ENCODE results near the gene GTF2IRD1.

GTF2IRD1 gene

DNA sequence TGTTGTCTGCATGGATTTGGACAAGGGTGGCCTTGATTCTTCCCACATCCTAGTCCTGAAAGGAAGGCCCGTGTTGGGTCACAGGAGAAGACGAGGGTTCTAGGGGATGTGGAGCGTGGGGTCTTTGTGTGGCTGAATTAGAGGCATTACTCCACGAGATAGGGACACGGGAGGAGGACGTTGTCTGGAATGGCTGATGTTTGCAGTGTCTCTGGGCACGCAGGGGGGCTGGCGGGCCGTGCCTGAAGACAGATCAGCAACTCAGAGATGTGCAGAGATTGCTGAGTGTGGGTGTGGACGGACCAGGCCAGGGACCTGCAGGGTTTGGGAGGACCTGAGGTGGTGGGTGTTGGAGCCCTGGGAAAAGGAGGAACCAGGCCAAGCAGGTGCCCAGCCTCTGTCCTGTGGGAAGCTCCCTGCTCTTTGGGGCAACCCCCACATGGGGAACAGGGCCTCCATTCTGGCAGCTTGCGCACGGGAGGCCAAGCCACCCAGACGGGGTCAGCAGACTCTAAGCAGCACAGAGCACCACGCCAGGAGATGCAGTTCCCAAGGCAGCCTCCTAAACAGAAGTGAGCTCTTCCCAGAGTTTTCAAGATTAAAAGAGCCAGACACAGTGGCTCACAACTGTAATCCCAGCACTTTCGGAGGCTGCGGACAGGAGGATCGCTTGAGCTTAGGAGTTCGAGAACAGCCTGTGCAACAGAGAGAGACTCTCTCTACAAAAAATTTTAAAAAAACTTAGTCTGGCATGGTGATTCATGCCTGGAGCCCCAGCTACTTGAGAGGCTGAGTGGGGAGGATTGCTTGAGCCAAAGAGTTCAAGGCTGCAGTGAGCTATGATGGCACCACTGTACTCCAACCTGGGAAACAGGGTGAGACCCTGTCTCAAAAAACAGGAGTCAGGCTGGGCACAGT, 132.8 kb downstream of the GTF2IRD1 start:
- no peak for DNase-seq

DNA sequence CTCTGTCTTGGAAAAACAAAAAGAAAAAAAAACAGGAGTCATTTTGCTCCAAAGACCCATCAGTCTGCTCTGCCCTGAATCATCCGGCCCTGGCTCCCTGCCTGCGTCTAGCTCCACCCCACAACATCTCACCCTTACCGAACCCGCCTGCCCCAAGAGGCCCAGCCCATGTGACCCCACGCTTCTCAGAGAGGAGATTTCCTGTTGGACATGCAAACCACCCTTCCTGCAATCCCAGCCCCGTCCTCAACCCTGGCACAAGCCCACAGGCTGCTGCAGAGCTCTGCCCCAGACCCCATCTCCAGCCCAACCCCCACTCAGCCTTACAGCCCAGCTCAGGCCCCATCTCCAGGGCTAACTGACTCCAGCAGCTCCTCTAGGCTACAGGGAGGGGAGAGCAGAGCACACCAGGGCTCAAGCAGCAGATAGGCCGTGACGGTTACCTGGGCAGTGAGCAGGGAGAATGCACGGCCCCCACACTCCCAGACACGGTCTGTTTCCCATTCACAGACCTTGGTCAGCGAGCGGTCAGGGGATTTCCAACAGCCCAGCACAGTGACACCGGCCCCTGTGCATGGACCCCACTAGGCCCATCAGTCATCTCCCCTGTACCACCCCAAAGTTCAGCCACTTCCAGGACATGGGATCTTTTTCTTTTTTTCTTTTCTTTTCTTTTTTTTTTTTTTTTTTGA, 133.9 kb downstream of the GTF2IRD1 start:
- peak in 32 of 56 donors; percentile 7 to 81 (median 26) for DNase-seq

DNA sequence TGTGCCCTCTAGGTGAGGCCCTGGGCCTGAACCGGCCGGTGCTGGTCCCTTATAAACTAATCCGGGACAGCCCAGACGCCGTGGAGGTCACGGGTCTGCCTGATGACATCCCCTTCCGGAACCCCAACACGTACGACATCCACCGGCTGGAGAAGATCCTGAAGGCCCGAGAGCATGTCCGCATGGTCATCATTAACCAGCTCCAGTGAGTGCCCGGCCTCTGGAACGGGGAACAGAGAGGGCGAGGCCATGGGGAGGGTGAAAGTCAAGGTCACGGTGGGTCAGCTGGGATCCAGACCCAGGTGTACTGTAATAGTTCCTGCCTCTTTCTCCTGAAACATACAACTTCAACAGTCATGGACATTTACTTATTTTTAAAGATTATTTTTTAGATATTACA, 137.1 kb downstream of the GTF2IRD1 start:
- no peak for DNase-seq

DNA sequence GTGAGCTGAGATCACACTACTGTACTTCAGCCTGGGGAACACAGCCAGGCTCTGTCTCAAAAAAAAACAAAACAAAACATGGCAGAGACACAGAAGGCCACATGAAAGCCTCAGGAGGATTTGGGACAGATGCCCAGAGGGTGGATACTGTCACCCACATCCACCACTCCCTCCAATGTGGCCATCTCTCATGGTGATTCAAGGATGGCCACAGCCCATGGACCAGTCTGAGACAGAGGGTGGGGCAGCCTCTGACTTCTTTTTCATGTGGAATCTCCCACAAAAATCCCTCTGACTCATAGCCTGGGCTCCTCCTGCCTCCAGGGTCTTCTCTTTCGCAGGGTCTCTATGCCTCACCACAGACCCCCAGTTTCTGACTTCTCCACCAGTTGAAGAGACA, 144.9 kb downstream of the GTF2IRD1 start:
- DNase-seq = no peak

DNA sequence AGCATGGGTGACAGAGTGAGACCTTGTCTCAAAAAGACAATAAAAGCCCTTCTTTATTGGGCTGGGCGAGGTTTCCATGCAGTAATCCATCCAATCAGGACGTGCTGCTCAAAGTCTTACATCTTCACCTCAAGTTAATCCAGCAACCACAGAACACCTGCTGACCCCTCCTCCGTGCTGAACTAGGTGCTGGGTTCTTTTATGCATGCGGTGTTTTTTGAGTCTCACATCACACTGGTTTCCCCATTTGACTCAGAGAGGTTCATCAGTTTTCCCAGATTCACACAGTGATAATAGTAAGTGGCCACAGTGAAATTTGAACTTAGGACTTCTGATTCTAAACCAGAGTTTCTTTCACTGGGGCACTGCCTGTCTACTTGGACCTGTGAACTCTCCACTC, 145.5 kb downstream of the GTF2IRD1 start:
- DNase-seq = no peak

DNA sequence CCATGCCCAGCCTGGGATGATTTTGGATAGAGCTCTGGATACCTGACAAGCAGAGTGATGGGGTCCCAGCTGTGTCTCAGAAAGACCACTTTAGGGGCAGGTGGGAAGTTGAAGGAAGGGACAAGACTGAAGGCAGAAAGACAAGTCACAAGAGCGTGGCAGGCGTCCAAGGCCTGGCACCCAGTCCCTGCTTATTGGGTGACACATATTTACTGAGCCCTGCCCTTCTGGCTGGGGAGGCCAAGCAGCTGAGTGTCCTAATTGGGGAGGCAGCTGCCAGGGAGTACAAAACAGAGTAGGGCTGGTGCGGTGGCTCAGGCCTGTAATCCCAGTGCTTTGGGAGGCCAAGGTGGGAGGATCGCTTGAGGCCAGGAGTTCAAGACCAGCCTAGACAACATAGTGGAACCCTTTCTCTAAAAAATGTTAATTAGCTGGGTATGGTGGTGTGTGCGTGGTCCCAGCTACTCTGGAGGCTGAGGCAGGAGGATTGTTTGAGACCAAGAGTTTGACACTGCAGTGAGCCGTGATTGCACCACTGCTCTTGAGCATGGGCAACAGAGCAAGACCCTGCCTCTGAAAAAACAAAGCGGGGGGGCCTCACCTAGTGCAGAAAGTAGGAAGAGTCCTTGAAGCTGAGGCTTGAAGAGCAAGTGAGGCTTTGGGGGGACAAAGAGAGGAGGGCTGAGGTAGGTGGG, 150.8 kb downstream of the GTF2IRD1 start:
- peak in 3 of 56 donors; percentile 4 to 6 (median 5) for DNase-seq

DNA sequence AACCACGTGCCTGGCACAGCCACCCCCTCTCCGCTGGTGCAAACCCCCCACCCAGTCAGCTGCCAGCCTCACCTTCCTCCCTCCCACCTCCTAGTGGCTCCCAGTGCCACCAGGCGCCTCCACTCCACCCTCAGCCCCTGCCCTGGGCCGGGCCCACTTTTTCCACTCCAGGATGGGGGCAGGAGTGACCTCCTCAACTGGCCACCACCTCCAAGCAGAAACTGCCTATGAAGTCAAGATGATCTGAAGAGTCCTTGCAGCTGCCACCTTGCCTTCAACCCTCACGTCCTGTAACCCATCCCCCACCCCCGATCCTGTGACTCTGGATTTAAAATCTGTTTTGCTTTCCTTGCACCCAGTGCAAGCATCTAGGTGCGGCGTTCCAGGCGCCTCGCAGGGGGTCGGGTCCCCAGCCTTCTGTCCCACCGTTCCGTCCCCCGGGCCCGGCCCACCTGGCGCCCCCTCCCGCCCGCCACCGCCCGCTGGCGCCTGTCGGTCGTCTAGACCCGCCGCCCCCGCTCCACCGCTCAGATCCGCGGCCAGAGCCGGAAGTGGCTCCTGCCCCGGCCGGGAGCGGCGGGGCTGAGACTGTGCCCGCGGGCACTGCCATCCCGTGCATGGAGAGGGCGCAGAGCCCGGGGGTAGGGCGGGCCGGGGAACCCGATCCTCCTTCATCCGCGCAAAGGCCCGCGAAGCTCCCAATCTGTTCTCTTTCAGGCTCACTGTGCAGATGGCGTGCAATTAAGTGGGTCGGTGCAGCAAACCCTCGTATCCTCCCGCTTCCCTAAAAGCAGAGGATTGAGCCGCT, 152.6 kb downstream of the GTF2IRD1 start:
- DNase-seq = peak in 28 of 56 donors; percentile 8 to 74 (median 29)

DNA sequence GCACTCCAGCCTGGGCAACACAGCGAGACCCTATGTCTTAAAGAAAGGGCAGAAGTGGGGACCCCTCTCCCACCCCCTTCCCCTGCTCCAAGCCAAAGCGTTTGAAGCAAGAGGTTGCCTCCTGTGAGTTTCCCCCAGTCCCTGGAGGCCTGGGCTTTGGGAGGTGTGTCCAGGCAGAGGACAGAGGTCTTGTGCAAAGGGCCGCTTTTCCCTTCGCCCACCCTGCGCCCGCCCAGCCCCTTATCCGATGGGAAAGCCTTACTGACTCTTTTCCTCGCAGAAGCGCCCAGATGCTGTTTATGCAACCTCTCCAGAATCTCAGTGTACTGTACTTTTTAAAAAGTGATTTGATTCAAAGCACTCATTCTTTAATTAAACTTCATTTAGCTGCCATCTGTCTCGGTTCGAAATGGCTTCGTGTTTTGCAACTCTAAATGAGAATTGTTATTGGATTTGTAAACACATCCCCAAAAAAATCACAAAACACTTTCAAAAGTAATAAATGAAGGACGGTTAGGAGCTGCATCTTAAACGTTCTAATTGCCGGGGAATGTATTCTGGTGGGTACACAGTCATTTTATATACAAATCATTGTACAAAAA, 153.3 kb downstream of the GTF2IRD1 start:
- peak in 1 of 56 donors; percentile 9 for DNase-seq

DNA sequence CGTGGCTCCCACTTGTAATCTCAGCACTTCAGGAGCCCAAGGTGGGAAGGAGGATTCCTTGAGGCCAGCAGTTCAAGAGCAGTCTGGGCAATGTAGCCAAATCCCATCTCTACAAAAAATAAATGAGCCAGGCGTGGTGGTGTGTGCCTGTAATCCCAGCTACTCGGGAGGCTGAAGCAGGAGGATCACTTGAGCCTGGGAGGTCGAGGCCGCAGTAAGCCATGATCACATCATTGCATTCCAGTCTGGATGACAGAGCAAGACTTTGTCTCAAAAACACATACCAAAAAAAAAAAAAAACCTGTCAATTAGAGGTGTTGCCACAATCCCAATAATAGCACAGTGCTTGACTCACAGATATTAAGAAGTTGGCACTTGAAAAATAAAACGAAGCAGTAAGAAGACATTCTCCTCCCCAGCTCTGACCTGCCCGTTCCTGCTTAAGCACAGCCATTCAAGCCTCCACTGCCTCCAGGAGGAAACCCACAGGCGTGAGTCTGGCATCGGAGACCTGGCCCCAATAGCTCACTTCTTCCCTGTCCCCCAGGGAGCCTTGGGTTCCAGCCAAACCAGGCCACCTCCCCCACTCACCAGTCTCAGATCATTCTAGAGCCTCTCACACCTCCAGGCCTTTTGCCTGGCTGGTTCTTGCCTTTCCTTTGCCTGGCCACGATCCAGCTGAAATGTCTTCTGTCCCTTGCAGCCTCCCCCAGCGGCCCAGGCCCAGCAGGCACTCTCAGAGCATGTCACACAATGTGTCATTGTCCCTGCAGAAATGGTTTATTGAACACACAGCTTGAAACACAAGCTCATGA, 158.5 kb downstream of the GTF2IRD1 start:
- peak in 39 of 56 donors; percentile 5 to 68 (median 30) for DNase-seq

DNA sequence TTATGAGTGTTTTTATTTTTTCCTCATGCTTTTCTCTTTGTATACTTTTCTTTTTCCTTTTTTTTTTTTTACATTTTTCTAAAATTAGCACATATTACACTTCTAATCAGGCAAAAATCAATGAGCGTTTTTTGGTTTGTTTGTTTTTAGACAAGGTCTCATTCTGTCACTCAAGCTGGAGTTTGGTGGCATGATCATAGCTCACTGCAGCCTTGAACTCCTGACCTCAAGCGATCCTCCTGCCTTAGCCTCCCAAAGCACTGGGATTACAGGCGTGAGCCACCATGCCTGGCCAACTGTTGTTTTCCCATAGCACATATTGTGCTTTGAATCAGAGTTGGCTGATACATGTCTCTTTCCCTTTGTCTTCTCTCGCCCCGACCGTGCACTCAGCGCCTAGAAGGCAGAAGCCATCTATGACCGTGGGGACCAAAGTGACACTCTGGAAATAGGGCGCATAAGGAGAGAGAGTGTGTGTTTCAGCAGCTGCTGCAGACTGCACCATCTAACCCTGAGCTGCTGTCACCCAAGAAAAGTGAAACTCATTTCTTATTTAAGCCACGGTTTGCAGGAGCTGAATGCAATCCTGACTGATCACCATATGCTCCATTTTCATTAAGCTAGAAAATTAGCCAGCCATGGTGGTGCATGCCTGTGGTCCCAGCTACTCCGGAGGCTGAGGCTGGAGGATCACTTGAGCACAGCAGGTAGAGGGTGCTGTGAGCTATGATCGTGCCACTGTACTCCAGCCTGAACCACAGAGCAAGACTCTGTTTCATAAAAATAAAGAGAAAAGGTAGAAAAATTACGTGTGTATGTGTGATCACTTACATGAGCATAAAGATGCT, 162.5 kb downstream of the GTF2IRD1 start:
- DNase-seq = no peak

DNA sequence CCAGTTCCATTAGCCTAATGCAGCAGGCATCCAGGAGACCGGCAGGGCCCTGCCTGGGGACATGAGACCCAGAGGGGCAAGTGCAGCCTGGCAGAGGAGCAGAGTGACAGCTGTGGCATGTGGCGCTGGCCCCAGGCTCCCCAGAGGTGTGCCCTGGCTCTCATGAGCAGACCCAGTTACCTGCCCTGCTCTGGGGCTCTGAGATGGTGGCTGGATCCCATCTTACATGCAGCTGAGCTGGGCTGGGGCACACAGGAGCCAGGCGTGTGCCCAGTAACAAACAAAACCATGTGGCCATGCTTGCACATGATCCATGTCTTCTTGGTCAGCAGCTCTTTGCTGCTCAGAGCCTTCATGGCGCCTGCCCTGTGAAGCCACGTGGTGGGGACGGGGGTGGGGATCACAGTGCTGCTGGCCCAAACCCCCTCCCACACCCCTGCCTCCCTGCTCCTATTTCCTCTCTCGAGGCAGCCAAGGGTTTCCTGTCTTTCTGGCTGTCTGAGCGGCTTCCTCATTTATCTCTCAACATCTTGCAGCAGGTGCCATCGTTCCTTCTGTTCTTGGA, 163.6 kb downstream of the GTF2IRD1 start:
- DNase-seq = peak in 28 of 56 donors; percentile 2 to 56 (median 13)

DNA sequence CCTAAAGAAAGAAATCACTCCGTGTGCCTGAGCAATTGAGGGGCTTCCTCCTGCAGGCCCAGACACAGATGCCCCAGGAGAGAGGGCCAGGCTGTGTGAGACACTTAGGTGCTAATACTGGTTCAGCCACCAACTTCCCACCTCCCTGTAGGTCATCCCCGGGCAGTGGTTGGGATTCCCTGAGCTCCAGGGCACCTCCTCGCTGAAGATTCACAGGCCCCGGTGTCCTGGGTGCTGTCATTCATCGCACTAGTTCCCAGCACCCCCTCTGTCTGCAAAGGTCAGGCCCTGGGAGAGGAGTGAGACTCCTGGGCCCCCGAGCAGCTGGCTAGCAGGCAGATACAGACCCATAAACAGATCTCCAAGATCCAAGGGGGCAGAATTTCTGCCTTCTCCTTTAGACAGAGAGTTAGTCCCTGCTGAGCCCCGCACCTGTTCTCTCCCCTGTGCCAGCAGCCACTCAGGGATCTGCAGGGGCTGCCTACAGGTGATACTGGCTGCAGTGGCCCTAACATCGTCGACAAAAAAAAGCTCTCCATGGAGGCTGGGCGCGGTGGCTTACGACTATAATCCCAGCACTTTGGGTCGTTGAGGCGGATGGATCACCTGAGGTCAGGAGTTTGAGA, 165.6 kb downstream of the GTF2IRD1 start:
- DNase-seq = no peak

DNA sequence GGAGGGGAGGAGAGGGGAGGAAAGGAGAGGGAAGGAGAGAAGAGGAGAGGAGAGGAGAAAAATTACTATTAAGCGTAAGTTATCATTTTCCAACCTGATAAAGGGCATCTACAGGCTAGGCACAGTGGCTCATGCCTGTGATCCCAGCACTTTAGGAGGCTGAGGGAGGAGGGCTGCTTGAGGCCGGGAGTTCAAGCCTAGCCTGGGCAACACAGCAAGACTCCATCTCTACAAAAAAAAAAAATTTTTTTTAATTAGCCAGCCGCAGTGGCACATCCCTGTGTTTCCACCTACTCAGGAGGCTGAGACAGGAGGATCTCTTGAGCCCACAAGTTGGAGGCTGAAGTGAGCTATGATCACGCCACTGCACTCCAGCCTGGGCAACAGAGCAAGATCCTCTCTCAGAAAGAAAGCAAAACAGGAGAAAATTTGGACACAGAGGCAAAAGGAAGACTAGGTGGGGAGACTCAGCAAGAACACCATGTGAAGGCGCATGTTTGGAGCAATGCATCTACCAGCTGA, 168.6 kb downstream of the GTF2IRD1 start:
- no peak for DNase-seq

DNA sequence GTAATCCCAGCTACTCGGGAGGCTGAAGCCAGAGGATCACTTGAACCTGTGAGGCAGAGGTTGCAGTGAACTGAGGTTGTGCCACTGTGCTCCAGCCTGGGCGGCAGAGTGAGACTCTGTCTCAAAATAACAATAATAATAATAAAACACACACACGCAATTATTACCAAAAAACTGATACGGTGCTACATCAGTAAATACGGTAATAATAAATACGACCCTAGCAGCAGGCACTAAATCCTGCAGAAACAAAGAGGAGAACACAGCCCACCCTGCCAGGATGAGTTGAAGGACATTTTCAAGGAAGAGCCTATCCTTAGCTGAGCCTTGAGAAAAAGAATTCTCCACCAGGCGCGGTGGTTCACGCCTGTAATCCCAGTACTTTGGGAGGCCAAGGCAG, 169.4 kb downstream of the GTF2IRD1 start:
- DNase-seq = no peak

DNA sequence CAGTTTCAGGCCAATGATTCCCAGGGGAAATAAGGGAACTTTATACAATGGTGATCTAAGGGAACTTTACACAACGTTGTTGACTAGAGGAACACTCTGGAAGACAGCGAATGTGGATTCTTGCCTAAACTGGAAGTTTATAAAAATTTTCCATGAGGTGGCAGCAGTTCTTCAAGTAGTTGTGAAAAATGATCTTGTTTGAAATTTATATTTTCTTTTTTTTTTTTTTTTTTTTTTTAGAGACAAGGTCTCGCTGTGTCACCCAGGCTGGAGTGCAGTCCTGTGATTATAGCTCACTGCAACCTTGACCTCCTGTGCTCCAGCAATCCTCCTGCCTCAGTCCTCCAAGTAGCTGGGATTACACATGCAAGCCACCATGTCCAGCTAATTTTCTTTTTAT, 171.7 kb downstream of the GTF2IRD1 start:
- DNase-seq = no peak

DNA sequence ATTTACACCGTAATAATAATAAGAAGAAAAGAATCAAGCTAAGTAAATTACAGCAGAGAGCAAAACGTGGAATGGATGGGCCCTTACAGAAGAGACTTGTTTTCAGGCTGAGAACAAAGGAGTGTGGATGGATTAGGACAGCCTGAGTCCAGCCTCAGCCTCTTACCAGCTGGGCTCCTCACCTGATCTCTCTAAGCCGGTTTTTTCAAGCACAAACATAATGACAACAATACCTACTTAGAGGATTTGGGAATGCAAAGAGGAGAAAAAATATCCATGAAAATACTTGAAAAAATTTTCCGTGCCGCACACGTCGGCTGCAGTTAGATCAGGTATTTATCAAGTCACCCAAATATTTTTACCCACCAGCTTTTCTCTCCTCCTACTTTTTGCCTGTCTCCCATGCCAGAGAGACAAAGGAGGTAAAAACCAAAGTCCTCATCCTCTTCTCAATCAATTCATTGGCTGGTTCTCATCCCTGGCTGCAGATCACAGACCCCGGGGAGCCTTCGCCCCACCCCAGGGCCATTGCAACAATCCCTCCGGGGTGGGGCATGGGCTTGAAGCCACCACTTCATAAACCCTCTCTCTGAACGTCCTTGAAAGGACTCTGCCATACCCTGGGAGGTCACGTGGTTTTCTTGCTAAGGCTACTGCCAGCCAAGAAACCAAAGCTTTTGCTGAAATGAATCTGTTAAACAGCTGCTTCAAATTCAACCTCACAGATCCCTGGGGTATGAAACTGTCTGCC, 174.1 kb downstream of the GTF2IRD1 start:
- peak in 13 of 56 donors; percentile 4 to 62 (median 11) for DNase-seq

DNA sequence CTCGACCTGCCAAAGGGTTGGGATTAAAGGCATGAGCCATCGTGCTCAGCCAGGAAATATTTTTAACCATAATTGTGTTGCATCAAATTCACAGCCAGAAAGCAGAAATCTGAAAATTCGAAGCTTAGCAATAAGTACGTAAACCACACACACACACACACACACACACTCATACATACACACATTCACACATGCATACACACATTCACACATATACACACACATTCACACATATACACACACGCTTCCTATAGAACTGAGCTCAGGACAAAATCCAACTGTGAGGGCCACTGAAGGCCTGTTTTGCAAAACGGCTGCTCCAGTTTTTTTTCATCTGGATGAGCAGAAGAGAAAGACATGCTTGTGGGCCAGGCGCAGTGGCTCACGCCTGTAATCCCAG, 178.8 kb downstream of the GTF2IRD1 start:
- DNase-seq = no peak
